Measurements from ENCODE around the gene DYRK3. TPM values are rescaled to one million over a fixed set of nuclear protein-coding genes. Genes with fewer than 3 reads are reported as not detected.

DYRK3 gene
- total and polyA plus RNA-seq, 9 of the 15 experiments (the other 6 are each of a cell fraction or from before 2014, with no cell fraction given) = 4.5 to 33.7 (median 25.7) TPM

DNA sequence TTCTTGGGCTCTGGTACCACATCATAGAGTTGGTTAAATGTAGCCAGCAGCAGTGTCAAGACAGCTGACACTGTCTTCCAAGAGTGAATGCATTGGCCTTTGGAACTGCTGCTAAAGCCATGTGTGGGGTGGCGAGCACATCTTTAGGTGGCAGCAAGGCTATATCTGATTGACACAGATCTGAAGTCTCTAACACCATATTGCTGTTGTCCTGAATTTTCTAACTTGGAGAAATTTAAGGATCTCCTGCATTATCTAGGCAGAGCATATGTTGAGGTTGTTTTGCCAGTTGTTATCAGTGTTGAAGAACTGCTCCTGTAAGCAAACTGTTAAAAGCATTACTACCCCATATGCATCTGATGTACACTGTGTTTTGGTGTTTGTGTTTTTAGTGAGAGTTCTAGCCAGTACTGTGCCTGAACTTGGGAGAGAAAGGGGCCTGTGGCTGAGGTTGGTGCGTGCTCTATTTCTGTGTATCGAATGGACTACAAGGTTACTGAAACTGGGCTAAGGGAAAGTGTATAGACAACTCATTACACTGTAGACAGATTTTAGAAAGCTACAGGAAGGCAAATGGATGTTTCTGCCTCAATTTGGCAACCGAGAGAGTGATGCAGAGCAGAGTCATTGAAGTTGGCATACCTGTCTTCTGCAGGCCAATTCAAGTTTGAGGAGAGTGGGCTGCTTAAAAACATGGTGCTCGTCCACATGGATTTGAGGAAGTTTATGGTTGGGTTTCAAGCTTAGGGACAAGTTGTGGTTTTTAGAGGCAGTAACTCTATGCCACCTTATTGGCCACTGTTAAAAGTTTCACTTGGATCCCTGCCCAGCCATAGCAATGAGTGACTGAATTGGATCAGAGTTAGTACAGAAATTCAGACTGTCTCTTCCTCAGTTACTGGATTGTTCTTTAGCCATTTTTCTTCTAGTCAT lies 16.9 kb downstream of the DYRK3 start (continued):
- TF ChIP-seq ZFP30 (CRISPR knock-in tag; IDR thresholded peaks at IDR 0.05; ENCODE audit: borderline replicate concordance) = no peak
- no peak for TF ChIP-seq ZNF134 (CRISPR knock-in tag; conservative IDR thresholded peaks at IDR 0.05)
- TF ChIP-seq NRF1 (conservative IDR thresholded peaks at IDR 0.05 in 1 of 2, IDR thresholded peaks at IDR 0.05 in 1 of 2) = peak; percentile 18 to 25; a peak in 1 of 4 replicates
- no peak for TF ChIP-seq FOS (IDR thresholded peaks at IDR 0.05; ENCODE audit: extremely low read depth, insufficient read length)
- TF ChIP-seq ZFP36 (IDR thresholded peaks at IDR 0.05; ENCODE audit: low read depth, low read length, partially characterized antibody) = no peak
- no peak for TF ChIP-seq MCM2 (IDR thresholded peaks at IDR 0.05; ENCODE audit: low read depth)
- no peak for TF ChIP-seq IRF2 (CRISPR knock-in tag; IDR thresholded peaks at IDR 0.05)
- peak; percentile 94 for TF ChIP-seq FOXP1 (CRISPR knock-in tag; IDR thresholded peaks at IDR 0.05)
- TF ChIP-seq, protein P1, sequence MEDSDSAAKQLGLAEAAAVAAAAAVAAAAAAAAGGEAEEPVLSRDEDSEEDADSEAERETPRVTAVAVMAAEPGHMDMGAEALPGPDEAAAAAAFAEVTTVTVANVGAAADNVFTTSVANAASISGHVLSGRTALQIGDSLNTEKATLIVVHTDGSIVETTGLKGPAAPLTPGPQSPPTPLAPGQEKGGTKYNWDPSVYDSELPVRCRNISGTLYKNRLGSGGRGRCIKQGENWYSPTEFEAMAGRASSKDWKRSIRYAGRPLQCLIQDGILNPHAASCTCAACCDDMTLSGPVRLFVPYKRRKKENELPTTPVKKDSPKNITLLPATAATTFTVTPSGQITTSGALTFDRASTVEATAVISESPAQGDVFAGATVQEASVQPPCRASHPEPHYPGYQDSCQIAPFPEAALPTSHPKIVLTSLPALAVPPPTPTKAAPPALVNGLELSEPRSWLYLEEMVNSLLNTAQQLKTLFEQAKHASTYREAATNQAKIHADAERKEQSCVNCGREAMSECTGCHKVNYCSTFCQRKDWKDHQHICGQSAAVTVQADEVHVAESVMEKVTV (CRISPR knock-in tag; IDR thresholded peaks at IDR 0.05) = no peak
- TF ChIP-seq RAD51 (IDR thresholded peaks at IDR 0.05; ENCODE audit: borderline replicate concordance, low read depth) = no peak
- TF ChIP-seq ZNF121 (CRISPR knock-in tag; conservative IDR thresholded peaks at IDR 0.05) = no peak
- TF ChIP-seq, protein P2, sequence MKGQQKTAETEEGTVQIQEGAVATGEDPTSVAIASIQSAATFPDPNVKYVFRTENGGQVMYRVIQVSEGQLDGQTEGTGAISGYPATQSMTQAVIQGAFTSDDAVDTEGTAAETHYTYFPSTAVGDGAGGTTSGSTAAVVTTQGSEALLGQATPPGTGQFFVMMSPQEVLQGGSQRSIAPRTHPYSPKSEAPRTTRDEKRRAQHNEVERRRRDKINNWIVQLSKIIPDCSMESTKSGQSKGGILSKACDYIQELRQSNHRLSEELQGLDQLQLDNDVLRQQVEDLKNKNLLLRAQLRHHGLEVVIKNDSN (CRISPR knock-in tag; IDR thresholded peaks at IDR 0.05) = no peak
- TF ChIP-seq, protein P3, sequence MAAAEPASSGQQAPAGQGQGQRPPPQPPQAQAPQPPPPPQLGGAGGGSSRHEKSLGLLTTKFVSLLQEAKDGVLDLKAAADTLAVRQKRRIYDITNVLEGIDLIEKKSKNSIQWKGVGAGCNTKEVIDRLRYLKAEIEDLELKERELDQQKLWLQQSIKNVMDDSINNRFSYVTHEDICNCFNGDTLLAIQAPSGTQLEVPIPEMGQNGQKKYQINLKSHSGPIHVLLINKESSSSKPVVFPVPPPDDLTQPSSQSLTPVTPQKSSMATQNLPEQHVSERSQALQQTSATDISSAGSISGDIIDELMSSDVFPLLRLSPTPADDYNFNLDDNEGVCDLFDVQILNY (CRISPR knock-in tag; IDR thresholded peaks at IDR 0.05) = no peak
- no peak for TF ChIP-seq ZNF146 (CRISPR knock-in tag; IDR thresholded peaks at IDR 0.05; ENCODE audit: unreplicated experiment)
- TF ChIP-seq, protein P4, sequence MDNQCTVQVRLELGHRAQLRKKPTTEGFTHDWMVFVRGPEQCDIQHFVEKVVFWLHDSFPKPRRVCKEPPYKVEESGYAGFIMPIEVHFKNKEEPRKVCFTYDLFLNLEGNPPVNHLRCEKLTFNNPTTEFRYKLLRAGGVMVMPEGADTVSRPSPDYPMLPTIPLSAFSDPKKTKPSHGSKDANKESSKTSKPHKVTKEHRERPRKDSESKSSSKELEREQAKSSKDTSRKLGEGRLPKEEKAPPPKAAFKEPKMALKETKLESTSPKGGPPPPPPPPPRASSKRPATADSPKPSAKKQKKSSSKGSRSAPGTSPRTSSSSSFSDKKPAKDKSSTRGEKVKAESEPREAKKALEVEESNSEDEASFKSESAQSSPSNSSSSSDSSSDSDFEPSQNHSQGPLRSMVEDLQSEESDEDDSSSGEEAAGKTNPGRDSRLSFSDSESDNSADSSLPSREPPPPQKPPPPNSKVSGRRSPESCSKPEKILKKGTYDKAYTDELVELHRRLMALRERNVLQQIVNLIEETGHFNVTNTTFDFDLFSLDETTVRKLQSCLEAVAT (IDR thresholded peaks at IDR 0.05) = peak; percentile 32 to 89; a peak in 2 of 4 replicates
- TF ChIP-seq, protein P5, sequence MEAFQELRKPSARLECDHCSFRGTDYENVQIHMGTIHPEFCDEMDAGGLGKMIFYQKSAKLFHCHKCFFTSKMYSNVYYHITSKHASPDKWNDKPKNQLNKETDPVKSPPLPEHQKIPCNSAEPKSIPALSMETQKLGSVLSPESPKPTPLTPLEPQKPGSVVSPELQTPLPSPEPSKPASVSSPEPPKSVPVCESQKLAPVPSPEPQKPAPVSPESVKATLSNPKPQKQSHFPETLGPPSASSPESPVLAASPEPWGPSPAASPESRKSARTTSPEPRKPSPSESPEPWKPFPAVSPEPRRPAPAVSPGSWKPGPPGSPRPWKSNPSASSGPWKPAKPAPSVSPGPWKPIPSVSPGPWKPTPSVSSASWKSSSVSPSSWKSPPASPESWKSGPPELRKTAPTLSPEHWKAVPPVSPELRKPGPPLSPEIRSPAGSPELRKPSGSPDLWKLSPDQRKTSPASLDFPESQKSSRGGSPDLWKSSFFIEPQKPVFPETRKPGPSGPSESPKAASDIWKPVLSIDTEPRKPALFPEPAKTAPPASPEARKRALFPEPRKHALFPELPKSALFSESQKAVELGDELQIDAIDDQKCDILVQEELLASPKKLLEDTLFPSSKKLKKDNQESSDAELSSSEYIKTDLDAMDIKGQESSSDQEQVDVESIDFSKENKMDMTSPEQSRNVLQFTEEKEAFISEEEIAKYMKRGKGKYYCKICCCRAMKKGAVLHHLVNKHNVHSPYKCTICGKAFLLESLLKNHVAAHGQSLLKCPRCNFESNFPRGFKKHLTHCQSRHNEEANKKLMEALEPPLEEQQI (IDR thresholded peaks at IDR 0.05) = peak; percentile 89
- no peak for TF ChIP-seq ASH1L (IDR thresholded peaks at IDR 0.05; ENCODE audit: borderline replicate concordance, low read depth, partially characterized antibody)
- TF ChIP-seq SRSF1 (IDR thresholded peaks at IDR 0.05; ENCODE audit: low read depth, low read length) = no peak
- peak; percentile 91 for TF ChIP-seq LEF1 (IDR thresholded peaks at IDR 0.05)
